SU-DHL-6 (cell line): ENCODE results near the gene ACADSB.

Experiments
- CTCF ChIP-seq: fragments of 200-600 bp; sonication (generic); IDR thresholded peaks from one replicate; pipeline ENCODE4 v1.5.1; 2017; ENCODE audit warnings: antibody characterized with exemption, mild to moderate bottlenecking, low read length, moderate library complexity; ENCODE audit not compliant: insufficient read depth, poor library complexity, severe bottlenecking
- EZH2phosphoT487 ChIP-seq: fragments of 200-600 bp; sonication (generic), shearing (Covaris generic); conservative IDR thresholded peaks from 2 replicates; pipeline ENCODE4 v1.6.1; 2018; ENCODE audit warnings: mild to moderate bottlenecking, antibody characterized with exemption, low read length, moderate library complexity, mixed read lengths

GRCh38 chr10:123087786-123088185, 79.0 kb downstream of the ACADSB start:
- TF ChIP-seq CTCF: no peak
- no peak for TF ChIP-seq EZH2phosphoT487
